Measurements from ENCODE around the gene MTA1. TPM values are rescaled to one million over a fixed set of nuclear protein-coding genes. Genes with fewer than 3 reads are reported as not detected.

The MTA1 gene
- total and polyA plus RNA-seq, 7 donors, result 22.6 to 48.6 (median 41.1) TPM

GRCh38 chr14:105392131-105393090, 27.2 kb upstream of the MTA1 start:
- ATAC-seq (no peak), DNase-seq (no peak)
- no peaks in the 10 kb centered on the region for H3K9me3 ChIP-seq
- H3K27ac ChIP-seq, result no peak overlapping the region
- intact Hi-C loops (cut with DNase I), result no loop called here
- no peaks in the 10 kb centered on the region for H3K27me3 ChIP-seq (ENCODE audit: insufficient read depth in 3 of 3, low read length in 2 of 3)
- peaks cover under 1% of the 10 kb centered on the region for H3K4me1 ChIP-seq
- peaks cover 0 to 23% of the 10 kb centered on the region in 2 donors for H3K36me3 ChIP-seq (ENCODE audit: insufficient read depth in 1 of 2, low read depth in 1 of 2)
- no peak overlapping the region for H3K4me3 ChIP-seq
- TF ChIP-seq CTCF (IDR thresholded peaks at IDR 0.05), result no peak
- WGBS, 3 donors, result 91 to 94% (median 93%) methylated on average over 37 to 40 of the region's 40 CpGs

GRCh38 chr14:105393151-105393550, 26.5 kb upstream of the MTA1 start:
- peaks cover 6% of the 10 kb centered on the region for H3K4me1 ChIP-seq
- peak in 1 of 2 donors; percentile 45 for DNase-seq

GRCh38 chr14:105394714-105395537, 24.7 kb upstream of the MTA1 start:
- Histone ChIP-seq H3K36me3 (ENCODE audit: insufficient read depth in 1 of 2, low read depth in 1 of 2) (peaks cover 0 to 22% of the 10 kb centered on the region in 2 donors), H3K27me3 (ENCODE audit: insufficient read depth in 3 of 3, low read length in 2 of 3) (no peaks in the 10 kb centered on the region), H3K9me3 (no peaks in the 10 kb centered on the region), H3K4me1 (peaks cover 16% of the 10 kb centered on the region), H3K27ac (no peak overlapping the region), H3K4me3 (no peak overlapping the region)
- no peak for TF ChIP-seq CTCF (IDR thresholded peaks at IDR 0.05)
- DNase-seq, result peak in 1 of 2 donors; percentile 51
- no peak for ATAC-seq
- intact Hi-C loops (cut with DNase I), result no loop called here
- 77 to 88% (median 79%) methylated on average over 25 of the region's 25 CpGs for WGBS, 3 donors

More at GRCh38 chr14:105393151-105393550, 26.5 kb upstream of the MTA1 start:
- Histone ChIP-seq H3K9me3 (no peaks in the 10 kb centered on the region), H3K27ac (no peak overlapping the region), H3K27me3 (ENCODE audit: insufficient read depth in 3 of 3, low read length in 2 of 3) (no peaks in the 10 kb centered on the region), H3K36me3 (ENCODE audit: insufficient read depth in 1 of 2, low read depth in 1 of 2) (peaks cover 0 to 17% of the 10 kb centered on the region in 2 donors), H3K4me3 (no peak overlapping the region)
- ATAC-seq, result no peak
- no peak for TF ChIP-seq CTCF (IDR thresholded peaks at IDR 0.05)
- 93 to 95% (median 95%) methylated on average over 14 of the region's 14 CpGs for WGBS, 3 donors
- intact Hi-C loops (cut with DNase I), result no loop called here

- peaks cover 0 to 26% of the 10 kb centered on the region in 2 donors for H3K36me3 ChIP-seq (ENCODE audit: insufficient read depth in 1 of 2, low read depth in 1 of 2)
- DNase-seq, result no peak
- H3K4me1 ChIP-seq, result peaks cover 18% of the 10 kb centered on the region
- H3K27me3 ChIP-seq (ENCODE audit: insufficient read depth in 3 of 3, low read length in 2 of 3), result no peaks in the 10 kb centered on the region
- no peak for TF ChIP-seq CTCF (IDR thresholded peaks at IDR 0.05)
- intact Hi-C loops (cut with DNase I), result no loop called here
- no peaks in the 10 kb centered on the region for H3K9me3 ChIP-seq
- ATAC-seq, result no peak
- no peak overlapping the region for H3K4me3 ChIP-seq
- H3K27ac ChIP-seq, result no peak overlapping the region
- WGBS, 3 donors, result 91 to 93% (median 92%) methylated on average over 8 of the region's 8 CpGs
Observed at GRCh38 chr14:105395538-105395854, 24.1 kb upstream of the MTA1 start.

All from psoas muscle (tissue), 8 donors.